Kidney (tissue), 14 donors: ENCODE results near the gene CEP120. TPM values are rescaled to one million over a fixed set of nuclear protein-coding genes. Genes with fewer than 3 reads are reported as not detected.
"Not testable (repeated sequence)": the region's sequence is repeated elsewhere in the genome, so short reads cannot be mapped to it uniquely, and the experiment has no call there.

Source experiments
- DNase-seq, 5 donors: peaks; one replicate each; pipeline ENCODE4 v3.0.0-alpha.2; 2013 to 2020
- FAIRE-seq: peaks from 2 replicates; lab custom pipeline; 2012; peaks lifted over from hg19 to GRCh38; lab: Jason Lieb, UNC
- H3K27ac ChIP-seq, 2 donors: one replicate each; pipeline ENCODE4 v1.7.0; 2013; ENCODE audit warnings: low read depth in 2 of 2, low read length in 2 of 2, inconsistent platforms in 1 of 2
- H3K27me3 ChIP-seq: one replicate; pipeline ENCODE4 v1.7.1; 2013; ENCODE audit warnings: low read length, inconsistent platforms; ENCODE audit not compliant: control insufficient read depth, insufficient read depth
- H3K36me3 ChIP-seq, 3 donors: one replicate each; pipeline versions ENCODE4 v1.7.0 to v1.7.1; 2013; ENCODE audit warnings: low read length in 3 of 3, control low read depth in 1 of 3, inconsistent platforms in 1 of 3; ENCODE audit not compliant: insufficient read depth in 3 of 3, control insufficient read depth in 2 of 3
- H3K4me1 ChIP-seq, 3 donors: one replicate each; pipeline versions ENCODE4 v1.7.0 to v1.7.1; 2013; ENCODE audit warnings: low read length in 3 of 3, inconsistent platforms in 1 of 3, low read depth in 1 of 3; ENCODE audit not compliant: control insufficient read depth in 2 of 3, insufficient read depth in 2 of 3
- H3K4me3 ChIP-seq, 3 donors: one replicate each; pipeline versions ENCODE4 v1.7.0 to v1.8.1; 2013; ENCODE audit warnings: low read length in 3 of 3, control low read depth in 1 of 3, inconsistent platforms in 1 of 3
- H3K9ac ChIP-seq, 3 donors: one replicate each; pipeline versions ENCODE4 v1.7.0 to v1.7.1; 2013; ENCODE audit warnings: low read length in 3 of 3, control low read depth in 1 of 3, inconsistent platforms in 1 of 3
- H3K9me3 ChIP-seq, 3 donors: one replicate each; pipeline versions ENCODE4 v1.7.0 to v1.7.1; 2013; ENCODE audit warnings: low read length in 3 of 3, control low read depth in 1 of 3, inconsistent platforms in 1 of 3; ENCODE audit not compliant: control insufficient read depth in 2 of 3, insufficient read depth in 1 of 3
- intact Hi-C: fragments of 100-400 bp; cut with DNase I; formaldehyde crosslinking; loops from one replicate; pipeline ENCODE4 v1.11.1; 2022
- polyA plus RNA-seq: library from polyadenylated mRNA; stranded (reverse); fragments of 350-450 nt; fragmentation: Illumina TruSeq; extraction: RNeasy Lipid Tissue Mini Kit (QIAGEN cat#74804); gene quantifications from one replicate; pipeline ENCODE4 v1.2.3, GENCODE V29; 2014; ENCODE audit warnings: low read depth, low replicate concordance; ENCODE audit not compliant: insufficient read depth
- total RNA-seq: library from RNA; stranded (reverse); fragmentation: NEBNext Ultra II Directional; extraction: Animal tissue kit (Norgen Biotek cat#: 25700); gene quantifications from one replicate; pipeline ENCODE4 v1.2.1, GENCODE V29; 2021
- TF ChIP-seq, protein P1 (sequence below): IDR thresholded peaks from 3 replicates; pipeline ENCODE4 v1.5.1; 2012; ENCODE audit warnings: mild to moderate bottlenecking, moderate library complexity, borderline replicate concordance; ENCODE audit not compliant: insufficient read depth; ENCODE audit errors: extremely low read depth
- donor health status: control.
- donor health status: control.
- donor health status: control.
- donor health status: control.
- donor health status: control.
- donor health status: DM: yes; HTN: yes; CAD: no.
- donor health status: Normal renal cell carcinoma (clear cell type).

Gene CEP120
- total and polyA plus RNA-seq, 2 donors from 2014 or later, result 4.6 to 22.1 TPM

DNA sequence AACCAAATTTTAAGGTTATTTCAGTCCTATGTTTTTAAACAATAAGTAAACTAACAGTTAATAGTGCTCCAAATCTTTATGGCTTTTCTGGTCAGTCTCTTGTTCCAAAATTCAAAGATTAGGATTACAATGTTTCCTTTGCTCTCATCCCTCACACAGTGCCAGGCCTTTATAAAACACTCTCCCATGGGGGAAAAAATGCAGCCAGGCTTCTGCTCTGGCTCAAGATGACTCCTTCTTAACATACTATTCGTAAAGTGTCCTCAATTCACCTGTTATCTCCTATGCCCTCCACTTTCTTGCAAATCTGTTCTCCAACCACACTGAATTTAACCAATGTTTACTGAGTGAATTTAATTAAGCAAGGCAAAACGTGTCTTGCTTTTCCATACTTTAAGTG, 1.4 kb downstream of the CEP120 start:
- TF ChIP-seq, protein P1, sequence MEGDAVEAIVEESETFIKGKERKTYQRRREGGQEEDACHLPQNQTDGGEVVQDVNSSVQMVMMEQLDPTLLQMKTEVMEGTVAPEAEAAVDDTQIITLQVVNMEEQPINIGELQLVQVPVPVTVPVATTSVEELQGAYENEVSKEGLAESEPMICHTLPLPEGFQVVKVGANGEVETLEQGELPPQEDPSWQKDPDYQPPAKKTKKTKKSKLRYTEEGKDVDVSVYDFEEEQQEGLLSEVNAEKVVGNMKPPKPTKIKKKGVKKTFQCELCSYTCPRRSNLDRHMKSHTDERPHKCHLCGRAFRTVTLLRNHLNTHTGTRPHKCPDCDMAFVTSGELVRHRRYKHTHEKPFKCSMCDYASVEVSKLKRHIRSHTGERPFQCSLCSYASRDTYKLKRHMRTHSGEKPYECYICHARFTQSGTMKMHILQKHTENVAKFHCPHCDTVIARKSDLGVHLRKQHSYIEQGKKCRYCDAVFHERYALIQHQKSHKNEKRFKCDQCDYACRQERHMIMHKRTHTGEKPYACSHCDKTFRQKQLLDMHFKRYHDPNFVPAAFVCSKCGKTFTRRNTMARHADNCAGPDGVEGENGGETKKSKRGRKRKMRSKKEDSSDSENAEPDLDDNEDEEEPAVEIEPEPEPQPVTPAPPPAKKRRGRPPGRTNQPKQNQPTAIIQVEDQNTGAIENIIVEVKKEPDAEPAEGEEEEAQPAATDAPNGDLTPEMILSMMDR, result no peak
- Histone ChIP-seq H3K9me3 (no peaks in the 10 kb centered on the region), H3K4me1 (peaks cover 2 to 7% (median 3%) of the 10 kb centered on the region in 3 donors), H3K4me3 (peak overlapping the region; percentile 89 to 93 (median 90)), H3K27me3 (no peaks in the 10 kb centered on the region), H3K27ac (no peak overlapping the region), H3K36me3 (no peaks in the 10 kb centered on the region), H3K9ac (peak overlapping the region in 1 of 3 donors; percentile 80)
- FAIRE-seq (no peak), DNase-seq (peak in 1 of 5 donors; percentile 3)
- intact Hi-C loops, result no loop called here

DNA sequence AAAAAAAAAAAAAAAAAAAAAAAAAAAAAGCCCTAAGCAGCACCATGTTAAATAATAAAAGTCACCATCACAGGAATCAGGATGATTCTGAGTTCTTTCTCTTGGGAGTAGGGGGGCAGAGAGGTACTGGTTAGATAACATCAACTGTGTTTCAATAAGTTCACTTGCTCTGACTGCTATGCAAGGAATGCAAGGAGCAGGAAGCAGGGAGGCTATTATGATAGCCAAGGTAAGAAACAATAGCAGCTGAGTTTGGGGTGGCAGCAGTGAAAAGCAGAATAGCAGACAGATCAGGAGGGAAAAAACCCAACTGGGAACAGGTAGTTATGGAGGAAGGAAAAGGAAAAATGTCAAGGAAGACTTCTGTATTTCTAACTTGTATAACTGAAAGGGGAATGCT, 8.2 kb downstream of the CEP120 start:
- Histone ChIP-seq H3K27me3 (no peaks in the 10 kb centered on the region), H3K4me3 (no peak overlapping the region), H3K4me1 (no peaks in the 10 kb centered on the region), H3K9ac (no peak overlapping the region), H3K9me3 (no peaks in the 10 kb centered on the region), H3K27ac (no peak overlapping the region), H3K36me3 (peaks cover 8 to 16% (median 15%) of the 10 kb centered on the region in 3 donors)
- intact Hi-C loops, result no loop called here
- FAIRE-seq (no peak), DNase-seq (no peak)
- TF ChIP-seq, protein P1, result no peak

DNA sequence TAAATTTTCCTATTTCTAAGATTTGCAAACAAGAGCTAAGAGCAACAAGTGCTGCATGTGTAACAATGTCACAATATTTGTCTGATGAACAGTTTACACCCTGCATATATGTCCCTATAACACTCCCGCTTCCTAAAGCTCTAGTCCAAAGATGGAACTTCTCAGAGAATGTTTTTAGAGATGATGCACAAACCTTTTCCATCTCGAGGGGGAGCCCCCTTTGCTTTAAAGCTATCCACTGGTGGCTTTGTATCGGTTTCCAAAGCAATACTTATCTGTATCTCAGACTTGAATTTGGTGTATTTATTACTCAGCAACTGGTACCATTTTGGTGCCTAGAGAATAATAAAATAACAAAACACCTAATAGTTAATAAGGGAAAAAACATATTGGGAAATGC, 11.0 kb downstream of the CEP120 start:
- intact Hi-C loops, result no loop called here
- Histone ChIP-seq H3K27ac (no peak overlapping the region), H3K27me3 (no peaks in the 10 kb centered on the region), H3K9me3 (no peaks in the 10 kb centered on the region), H3K36me3 (peaks cover 8 to 16% (median 15%) of the 10 kb centered on the region in 3 donors), H3K9ac (no peak overlapping the region), H3K4me1 (no peaks in the 10 kb centered on the region), H3K4me3 (no peak overlapping the region)
- TF ChIP-seq, protein P1, result no peak
- FAIRE-seq (no peak), DNase-seq (no peak)

DNA sequence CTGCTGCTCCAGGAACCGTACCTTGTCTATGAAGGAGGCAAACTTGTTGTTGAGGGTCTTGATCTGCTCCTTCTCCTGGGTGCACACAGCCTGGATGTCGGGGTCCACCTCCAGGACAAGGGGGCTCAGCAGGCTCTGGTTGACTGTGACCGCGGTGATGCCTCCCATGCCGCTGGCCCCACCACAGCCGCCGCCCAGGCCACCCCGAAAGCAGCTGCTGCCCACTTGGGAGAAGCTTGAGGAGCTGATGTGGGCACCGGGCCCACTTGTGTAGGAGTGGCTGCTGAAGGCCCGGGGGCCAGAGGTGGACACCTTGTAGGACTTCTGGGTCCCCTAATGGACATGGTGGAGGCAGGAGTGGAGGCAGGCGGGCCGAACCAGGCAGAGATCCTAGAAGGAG, 21.2 kb downstream of the CEP120 start:
- H3K9ac ChIP-seq, H3K4me3 ChIP-seq, FAIRE-seq, H3K27me3 ChIP-seq, intact Hi-C loops, H3K9me3 ChIP-seq, H3K27ac ChIP-seq, H3K4me1 ChIP-seq: not testable (repeated sequence)
- H3K36me3 ChIP-seq, result peaks cover 0 to 21% (median 7%) of the 10 kb centered on the region in 3 donors
- peak in 1 of 5 donors; percentile 63 for DNase-seq
